IMR-90 (cell line): ENCODE results near the gene CLDN8. TPM values are rescaled to one million over a fixed set of nuclear protein-coding genes. Genes with fewer than 3 reads are reported as not detected.

ENCODE experiments used
- ATAC-seq: fragments of 200-7000 bp; cut with Tn5 transposase; 2 replicates; pipeline ENCODE4 v1.9.1; 2020; ENCODE audit warnings: low read depth, mild to moderate bottlenecking, moderate library complexity
- BruUV-seq: library from RNA; stranded (reverse); fragments of 400-500 nt; replicated peaks from 2 replicates; lab custom pipeline; 2021; lab: Mats Ljungman, UMichigan
- CTCF ChIA-PET: fragments of 300-600 bp; formaldehyde crosslinking; extraction: SDS; loops from one replicate; lab custom pipeline; 2021; ENCODE audit warnings: antibody characterized with exemption; lab: Yijun Ruan, JAX
- POLR2A ChIA-PET: fragments of 300-600 bp; sonication (Branson Sonifier 250); formaldehyde crosslinking; loops from one replicate; lab custom pipeline; 2022; ENCODE audit warnings: antibody characterized with exemption; ENCODE audit not compliant: unreplicated experiment; lab: Charles Lee
- DNase-seq: peaks from one replicate; pipeline ENCODE4 v3.0.0; 2013
- H2AFZ ChIP-seq: replicated peaks from 2 replicates; pipeline ENCODE3; 2013; ENCODE audit warnings: low read length, mild to moderate bottlenecking; ENCODE audit not compliant: poor library complexity
- H2AK5ac ChIP-seq: 2 replicates; pipeline ENCODE4 v1.6.1; 2013; ENCODE audit warnings: low read depth, low read length, inconsistent platforms
- H2AK9ac ChIP-seq: replicated peaks from 2 replicates; pipeline ENCODE3; 2013; ENCODE audit warnings: mild to moderate bottlenecking, low read depth, low read length, moderate library complexity; ENCODE audit not compliant: poor library complexity
- H2BK120ac ChIP-seq: 2 replicates; pipeline ENCODE4 v1.6.1; 2013; ENCODE audit warnings: low read depth, low read length, inconsistent platforms
- H2BK15ac ChIP-seq: 3 replicates; pipeline ENCODE4 v1.6.1; 2013; ENCODE audit warnings: low read depth, low read length, inconsistent platforms
- H2BK20ac ChIP-seq: 2 replicates; pipeline ENCODE4 v1.6.1; 2013; ENCODE audit warnings: low read depth, mild to moderate bottlenecking, inconsistent platforms, low read length, moderate library complexity
- H2BK5ac ChIP-seq: 2 replicates; pipeline ENCODE4 v1.6.1; 2013; ENCODE audit warnings: mild to moderate bottlenecking, low read depth, low read length, inconsistent platforms; ENCODE audit not compliant: poor library complexity, severe bottlenecking
- H3K14ac ChIP-seq: replicated peaks from 2 replicates; pipeline ENCODE4 v1.6.1; 2013; ENCODE audit warnings: low read depth, low read length, inconsistent platforms
- H3K18ac ChIP-seq: 2 replicates; pipeline ENCODE4 v1.6.1; 2013; ENCODE audit warnings: low read depth, low read length, control low read depth
- H3K23ac ChIP-seq: 2 replicates; pipeline ENCODE4 v1.6.1; 2013; ENCODE audit warnings: low read depth, low read length, inconsistent platforms
- H3K27ac ChIP-seq: 2 replicates; pipeline ENCODE4 v1.5.1; 2013; ENCODE audit warnings: mild to moderate bottlenecking, control low read depth, low read length; ENCODE audit not compliant: insufficient read depth
- H3K27me3 ChIP-seq: 2 replicates; pipeline ENCODE4 v1.6.1; 2013; ENCODE audit warnings: low read length; ENCODE audit not compliant: control insufficient read depth, insufficient read depth
- H3K36me3 ChIP-seq: 2 replicates; pipeline ENCODE4 v1.6.1; 2013; ENCODE audit warnings: low read length, mixed read lengths; ENCODE audit not compliant: control insufficient read depth, insufficient read depth
- H3K4ac ChIP-seq: 2 replicates; pipeline ENCODE4 v1.6.1; 2013; ENCODE audit warnings: low read depth, low read length, inconsistent platforms
- H3K4me1 ChIP-seq: 2 replicates; pipeline ENCODE4 v1.6.1; 2013; ENCODE audit warnings: low read length, mixed read lengths; ENCODE audit not compliant: control insufficient read depth, insufficient read depth
- H3K4me2 ChIP-seq: 2 replicates; pipeline ENCODE4 v1.6.1; 2013; ENCODE audit warnings: low read depth, mild to moderate bottlenecking, control low read depth, low read length, moderate library complexity
- H3K4me3 ChIP-seq: 2 replicates; pipeline ENCODE4 v1.5.1; 2013; ENCODE audit warnings: low read depth, mild to moderate bottlenecking, control low read depth, low read length, moderate library complexity; ENCODE audit not compliant: insufficient read depth
- H3K56ac ChIP-seq: 2 replicates; pipeline ENCODE4 v1.6.1; 2013; ENCODE audit warnings: low read length, inconsistent platforms; ENCODE audit not compliant: insufficient read depth; ENCODE audit errors: extremely low read depth
- H3K79me1 ChIP-seq, 2 experiments: 2 replicates each; pipeline ENCODE4 v1.6.1; 2013; ENCODE audit warnings: low read length in 2 of 2, inconsistent platforms in 1 of 2, low read depth in 1 of 2
- H3K9ac ChIP-seq: 2 replicates; pipeline ENCODE4 v1.6.1; 2013; ENCODE audit warnings: low read depth, low read length, control low read depth
- H3K9me1 ChIP-seq: 2 replicates; pipeline ENCODE4 v1.6.1; 2013; ENCODE audit warnings: low read length, inconsistent platforms; ENCODE audit not compliant: insufficient read depth
- H3K9me3 ChIP-seq: 2 replicates; pipeline ENCODE4 v1.6.1; 2013; ENCODE audit warnings: low read length; ENCODE audit not compliant: control insufficient read depth, insufficient read depth
- H4K20me1 ChIP-seq: 2 replicates; pipeline ENCODE4 v1.6.1; 2013; ENCODE audit warnings: low read length, inconsistent platforms; ENCODE audit not compliant: insufficient read depth
- H4K5ac ChIP-seq: 2 replicates; pipeline ENCODE4 v1.6.1; 2013; ENCODE audit warnings: mild to moderate bottlenecking, low read depth, low read length, control low read depth
- H4K8ac ChIP-seq, 2 experiments: 2 replicates each; pipeline ENCODE4 v1.6.1; 2013; ENCODE audit warnings: low read depth in 2 of 2, low read length in 2 of 2, control low read depth in 1 of 2, inconsistent platforms in 1 of 2
- H4K91ac ChIP-seq: 2 replicates; pipeline ENCODE4 v1.6.1; 2013; ENCODE audit warnings: low read depth, low read length, inconsistent platforms; ENCODE audit not compliant: insufficient read depth
- BHLHE40 ChIP-seq: fragments of 150-350 bp; IDR thresholded peaks from 2 replicates; pipeline ENCODE4 v1.6.1; 2016; ENCODE audit warnings: mild to moderate bottlenecking, low read depth, low read length
- CEBPB ChIP-seq: IDR thresholded peaks from 2 replicates; pipeline ENCODE4 v1.6.1; 2012; ENCODE audit warnings: low read depth, low read length, improper control_type of control experiment
- CHD1 ChIP-seq: IDR thresholded peaks from 2 replicates; pipeline ENCODE4 v1.6.1; 2012; ENCODE audit warnings: low read depth, low read length, improper control_type of control experiment
- CTCF ChIP-seq: conservative IDR thresholded peaks from 2 replicates; pipeline ENCODE4 v1.5.1; 2012; ENCODE audit warnings: mild to moderate bottlenecking, low read depth, low read length, improper control_type of control experiment
- ELK1 ChIP-seq: fragments of 150-350 bp; IDR thresholded peaks from 2 replicates; pipeline ENCODE4 v1.6.1; 2016; ENCODE audit warnings: low read depth, mild to moderate bottlenecking, low read length, moderate library complexity, borderline replicate concordance
- FOS ChIP-seq: fragments of 150-350 bp; IDR thresholded peaks from 2 replicates; pipeline ENCODE4 v1.6.1; 2016; ENCODE audit warnings: low read depth, low read length
- MAFK ChIP-seq: IDR thresholded peaks from 2 replicates; pipeline ENCODE4 v1.6.1; 2012; ENCODE audit warnings: low read depth, low read length, improper control_type of control experiment
- MXI1 ChIP-seq: IDR thresholded peaks from 2 replicates; pipeline ENCODE4 v1.6.1; 2012; ENCODE audit warnings: low read depth, mild to moderate bottlenecking, low read length, moderate library complexity, borderline replicate concordance
- NFE2L2 ChIP-seq: fragments of 150-350 bp; IDR thresholded peaks from 2 replicates; pipeline ENCODE4 v1.6.1; 2016; ENCODE audit warnings: low read depth, mild to moderate bottlenecking, low read length
- POLR2A ChIP-seq: IDR thresholded peaks from 2 replicates; pipeline ENCODE4 v1.6.1; 2012; ENCODE audit warnings: mild to moderate bottlenecking, low read depth, low read length
- RAD21 ChIP-seq: IDR thresholded peaks from 2 replicates; pipeline ENCODE4 v1.6.1; 2012; ENCODE audit warnings: low read length, improper control_type of control experiment
- RCOR1 ChIP-seq: IDR thresholded peaks from 2 replicates; pipeline ENCODE4 v1.6.1; 2012; ENCODE audit warnings: mild to moderate bottlenecking, low read length, improper control_type of control experiment; ENCODE audit not compliant: insufficient replicate concordance
- RFX5 ChIP-seq: IDR thresholded peaks from 2 replicates; pipeline ENCODE4 v1.8.0; 2012; ENCODE audit warnings: low read depth, mild to moderate bottlenecking, low read length, moderate library complexity
- SMC3 ChIP-seq: fragments of 150-350 bp; IDR thresholded peaks from 2 replicates; pipeline ENCODE4 v1.6.1; 2016; ENCODE audit warnings: low read depth, mild to moderate bottlenecking, antibody characterized with exemption, low read length, moderate library complexity
- USF2 ChIP-seq: fragments of 150-350 bp; IDR thresholded peaks from 2 replicates; pipeline ENCODE4 v1.6.1; 2017; ENCODE audit warnings: mild to moderate bottlenecking, antibody characterized with exemption, low read length, low read depth
- WGBS, 2 experiments: methylation state at CpG; one replicate each; pipeline versions ENCODE4 v1.1.5 to v1.1.7; 2013; ENCODE audit warnings: missing lambda C conversion rate in 2 of 2; ENCODE audit not compliant: insufficient read length in 1 of 2; ENCODE audit errors: extremely low coverage in 2 of 2; 5-methylcytosine and 5-hydroxymethylcytosine counted together
- dilution Hi-C: fragments of 300-500 bp; cut with HindIII; formaldehyde crosslinking; loops from one replicate; pipeline ENCODE4 v1.14.3; 2018; ENCODE audit warnings: low sequenced_read_pairs; ENCODE audit not compliant: unreplicated experiment
- in situ Hi-C: fragments of 300-500 bp; cut with MboI; formaldehyde crosslinking; loops from 3 replicates; pipeline ENCODE4 v1.14.3; 2019; ENCODE audit warnings: low sequenced_read_pairs, inconsistent platforms, mixed read lengths
- intact Hi-C: fragments of 100-400 bp; cut with micrococcal nuclease; formaldehyde crosslinking; loops from 2 replicates; pipeline ENCODE4 v1.10.0; 2022
- polyA plus RNA-seq, 3 experiments: library from polyadenylated mRNA; depleted of rRNA; stranded (reverse); fragments of >200 nt; gene quantifications; 2 replicates each; pipeline ENCODE4 v1.2.3, GENCODE V29; 2012; ENCODE audit warnings: low replicate concordance in 1 of 3
- total RNA-seq: library from RNA; depleted of rRNA; stranded (reverse); fragments of >200 nt; gene quantifications from 2 replicates; pipeline ENCODE4 v1.2.3, GENCODE V29; 2012

Gene CLDN8
- total and polyA plus RNA-seq, 2 of the 4 experiments (the other 2 are of a cell fraction), result not detected

GRCh38 chr21:30248844-30249243, 32.9 kb upstream of the CLDN8 start:
- no peak overlapping the region for H2BK5ac ChIP-seq
- H3K4ac ChIP-seq, result no peak overlapping the region
- no peak overlapping the region for H3K18ac ChIP-seq
- in situ Hi-C loops (no loop called here), dilution Hi-C loops (no loop called here), intact Hi-C loops (no loop called here)
- no peak overlapping the region for H2AFZ ChIP-seq
- no peaks in the 10 kb centered on the region for H3K27me3 ChIP-seq
- H2AK9ac ChIP-seq, result no peak overlapping the region
- ChIA-PET CTCF (no interaction called here), POLR2A (no interaction called here)
- no peak overlapping the region for H4K5ac ChIP-seq
- no peak overlapping the region for H3K27ac ChIP-seq
- no peak overlapping the region for H3K56ac ChIP-seq
- BruUV-seq, result no TSS peak
- H3K36me3 ChIP-seq, result no peaks in the 10 kb centered on the region
- WGBS, 2 experiments, result 92% methylated on average over 6 of the region's 9 CpGs; no CpG with 5 or more reads in 1 of the 2 experiments
- H3K23ac ChIP-seq, result no peak overlapping the region
- ATAC-seq, result no peak
- no peak overlapping the region for H3K4me3 ChIP-seq
- no peaks in the 10 kb centered on the region for H3K79me1 ChIP-seq
- H3K9ac ChIP-seq, result no peak overlapping the region
- no peaks in the 10 kb centered on the region for H4K20me1 ChIP-seq
- no peaks in the 10 kb centered on the region for H3K9me1 ChIP-seq
- TF ChIP-seq ELK1 (no peak), MXI1 (no peak), MAFK (no peak), RFX5 (no peak), RAD21 (no peak), USF2 (no peak), NFE2L2 (no peak), CEBPB (no peak), POLR2A (no peak), BHLHE40 (no peak), CTCF (no peak), SMC3 (no peak), RCOR1 (no peak), FOS (no peak), CHD1 (no peak)
- H3K9me3 ChIP-seq, result peaks cover 2% of the 10 kb centered on the region
- H2BK120ac ChIP-seq, result no peak overlapping the region
- H2BK15ac ChIP-seq, result no peak overlapping the region
- H2BK20ac ChIP-seq, result no peak overlapping the region
- H4K8ac ChIP-seq, result no peak overlapping the region
- no peak for DNase-seq
- H3K14ac ChIP-seq, result no peak overlapping the region
- no peak overlapping the region for H2AK5ac ChIP-seq
- H3K4me1 ChIP-seq, result no peaks in the 10 kb centered on the region
- no peak overlapping the region for H3K4me2 ChIP-seq
- H4K91ac ChIP-seq, result no peak overlapping the region
